Myocyte (in vitro differentiated cells): Measurements from ENCODE around the gene KCNJ16. TPM values are rescaled to one million over a fixed set of nuclear protein-coding genes. Genes with fewer than 3 reads are reported as not detected.

Experiments used
- DNase-seq: peaks from one replicate; pipeline ENCODE4 v3.0.0-alpha.2; 2012; ENCODE audit warnings: low read depth
- total RNA-seq: library from RNA; depleted of rRNA; stranded (reverse); fragments of >200 nt; gene quantifications from 2 replicates; pipeline ENCODE4 v1.2.3, GENCODE V29; 2014

Gene KCNJ16
- total RNA-seq, 1 donor from 2014 or later, result not detected

DNA sequence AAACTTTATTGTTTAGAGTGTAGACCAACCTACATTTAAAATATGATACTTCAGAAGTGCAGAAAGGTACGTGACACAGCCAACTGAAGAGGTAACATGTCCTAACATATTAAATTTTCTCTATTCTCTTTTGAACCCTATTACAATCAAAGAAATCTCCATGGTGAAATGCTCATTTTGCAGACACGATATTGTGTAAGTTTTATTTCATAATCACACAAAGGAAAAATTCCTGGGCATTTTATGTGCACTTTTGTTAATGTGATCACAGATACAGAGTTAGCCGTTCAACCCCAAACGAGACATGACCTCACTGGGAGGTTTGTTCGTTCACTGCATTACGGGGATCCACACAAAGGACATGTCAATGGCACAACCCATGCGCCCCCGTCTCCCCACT, 21.8 kb downstream of the KCNJ16 start:
- DNase-seq, result no peak

DNA sequence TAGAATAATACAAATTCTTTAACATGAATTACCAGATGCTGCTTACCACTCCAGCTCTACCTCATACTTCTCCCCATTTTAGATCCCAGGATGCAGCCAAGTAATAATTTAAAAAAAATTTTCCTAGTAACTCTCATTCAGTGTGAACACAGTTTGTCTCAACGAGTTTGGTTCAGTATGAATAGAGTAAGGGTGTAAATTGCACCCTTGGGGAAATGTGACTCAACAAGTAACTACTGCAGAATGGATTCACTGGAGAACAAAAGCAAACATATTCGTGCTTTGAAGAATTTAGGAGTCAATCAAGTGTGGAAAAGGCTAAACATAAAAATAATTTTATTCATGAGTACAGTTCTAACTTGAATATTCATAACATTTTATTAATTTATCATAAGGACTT, 23.0 kb downstream of the KCNJ16 start:
- DNase-seq, result no peak

DNA sequence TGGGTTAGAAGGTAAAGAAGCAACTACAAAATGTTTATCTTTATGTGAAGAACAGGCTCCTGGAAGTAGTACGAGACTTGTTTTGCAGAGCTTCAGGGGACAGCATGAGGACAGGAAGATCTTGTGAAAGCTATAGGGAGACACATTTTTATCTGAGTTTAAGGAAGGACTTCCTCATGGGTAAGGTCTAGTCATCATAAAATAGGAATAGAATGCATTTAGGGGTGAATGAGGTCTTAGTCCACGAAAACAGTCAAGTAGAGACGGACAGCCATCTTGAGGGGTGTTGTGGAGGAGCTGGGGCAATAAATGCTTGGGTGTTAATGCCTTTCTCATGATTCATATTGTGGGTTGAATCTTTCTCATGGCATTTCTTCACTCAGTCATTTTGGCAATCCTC, 24.3 kb downstream of the KCNJ16 start:
- DNase-seq, result no peak

DNA sequence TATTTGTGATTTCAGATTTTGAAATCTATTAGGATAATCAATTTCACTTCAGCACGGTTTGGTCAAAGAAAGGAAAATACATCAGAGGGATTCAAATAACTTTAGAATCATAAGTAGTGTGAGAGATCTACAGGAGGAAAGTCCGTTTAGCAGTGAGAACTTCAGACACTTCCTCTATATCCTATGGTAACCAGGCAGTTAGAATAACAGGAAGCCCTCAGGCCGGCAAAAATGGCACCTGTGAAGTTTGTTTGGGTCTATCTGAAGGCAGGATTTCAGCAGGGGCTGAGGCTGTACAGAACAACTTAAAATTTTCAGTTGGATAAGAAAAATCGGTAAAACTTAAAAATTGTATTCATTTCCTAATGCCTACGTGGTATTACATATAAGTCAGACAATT, 24.9 kb downstream of the KCNJ16 start:
- DNase-seq, result no peak

DNA sequence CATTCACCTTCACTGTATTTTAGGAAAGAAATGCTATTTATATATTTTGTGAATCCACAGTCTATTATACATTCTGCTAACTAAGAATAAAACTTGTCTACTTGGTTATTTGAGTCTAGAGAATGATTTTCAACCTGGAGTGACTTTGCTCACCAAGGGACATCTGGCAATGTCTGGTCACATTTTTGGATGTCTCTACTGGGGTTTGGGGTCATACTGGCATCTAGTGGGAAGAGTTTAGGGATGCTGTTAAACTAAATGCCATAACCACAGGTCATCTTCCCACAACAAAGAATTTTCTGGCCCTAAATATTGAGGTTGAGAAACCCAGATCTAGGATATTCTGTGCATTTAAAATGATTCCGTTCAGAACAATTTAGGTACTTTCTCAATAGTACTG, 26.0 kb downstream of the KCNJ16 start:
- peak; percentile 73 for DNase-seq

DNA sequence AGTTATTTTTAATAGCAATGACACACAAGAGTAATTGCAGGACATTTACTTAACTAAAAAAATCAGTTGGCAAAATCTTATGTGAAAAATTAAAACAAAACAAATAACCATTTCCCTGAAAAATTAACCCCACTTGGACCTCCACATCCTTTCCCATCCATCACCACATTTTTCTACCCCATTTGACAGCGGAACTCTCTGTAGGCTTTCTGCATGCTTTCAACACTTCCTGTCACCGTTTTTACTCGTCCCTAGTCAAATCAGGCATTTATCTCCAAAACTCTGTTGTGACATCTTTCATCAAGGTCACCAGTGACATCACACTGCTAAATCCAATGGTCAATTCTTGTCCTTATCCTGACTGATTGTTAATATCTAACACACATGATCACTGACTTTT, 27.5 kb downstream of the KCNJ16 start:
- no peak for DNase-seq

DNA sequence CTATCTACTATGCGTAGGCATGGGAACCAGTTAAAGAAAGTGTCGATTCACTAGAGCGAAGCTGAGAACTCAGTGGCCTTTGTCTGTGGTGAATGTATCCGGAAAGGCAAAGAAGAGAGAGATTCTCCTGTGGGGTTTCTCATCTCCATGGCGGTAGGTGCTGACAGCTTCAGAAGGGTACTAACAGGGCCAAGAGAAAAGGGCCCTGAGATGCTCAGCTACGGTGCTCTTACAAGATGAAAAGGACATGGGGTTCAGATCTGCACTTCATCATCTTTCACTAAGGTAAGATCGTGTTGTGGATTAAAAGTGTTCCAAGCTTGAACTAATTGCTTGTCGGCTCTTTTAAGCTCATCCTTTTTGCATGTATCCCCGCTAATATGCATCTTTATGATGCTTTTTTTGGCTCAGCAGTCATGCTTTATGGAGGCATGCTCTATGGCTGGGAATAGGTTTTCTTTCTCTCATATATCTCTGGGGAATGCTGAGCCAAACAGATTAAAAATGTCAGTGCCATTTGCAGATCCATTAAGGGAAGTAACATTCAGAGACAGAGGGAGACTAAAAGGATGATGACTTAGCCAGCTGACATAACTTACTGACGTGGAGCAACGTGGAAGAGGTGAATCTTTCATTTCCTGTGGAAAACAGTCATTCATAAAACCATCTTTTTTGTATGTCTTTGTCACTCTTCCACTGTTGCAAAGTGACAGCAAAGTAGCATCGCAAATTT, 29.9 kb downstream of the KCNJ16 start:
- no peak for DNase-seq

DNA sequence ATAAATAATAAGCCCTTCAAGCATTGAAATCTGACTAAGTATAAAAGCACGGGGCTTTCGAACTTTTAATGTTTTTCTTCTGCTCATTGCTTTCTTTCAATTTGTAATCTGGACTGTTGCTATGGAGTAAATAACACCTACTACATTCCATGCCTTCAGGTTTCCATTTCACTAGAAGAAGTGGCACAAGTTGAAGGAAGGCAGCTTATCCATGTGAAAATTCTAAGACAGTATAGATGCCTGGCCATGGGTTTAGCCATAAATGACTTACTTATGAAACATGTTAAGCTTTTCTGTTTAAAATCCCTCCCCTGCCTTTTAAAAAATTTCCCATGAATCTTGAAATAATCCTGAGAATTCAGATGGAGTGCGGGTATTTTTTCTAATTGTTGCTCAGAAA, 30.6 kb downstream of the KCNJ16 start:
- no peak for DNase-seq

DNA sequence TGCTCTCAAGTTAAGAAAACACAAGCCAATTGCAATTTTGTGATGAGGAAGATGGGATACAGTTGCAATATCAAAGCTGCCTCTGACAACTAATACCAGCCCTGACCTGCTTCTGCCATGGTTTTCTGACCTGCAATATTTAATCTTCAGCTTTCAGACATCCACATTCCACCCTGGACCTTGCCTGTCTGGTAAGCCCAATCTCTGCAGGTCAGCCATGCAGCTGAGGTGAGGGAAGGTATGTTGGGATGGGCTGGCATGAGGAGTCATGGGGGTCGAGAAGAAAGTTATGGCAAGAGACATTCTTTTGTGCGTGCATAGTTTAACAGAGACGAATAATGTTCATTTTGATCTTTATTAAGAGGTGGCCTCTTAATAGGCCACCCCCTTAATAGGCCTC, 31.5 kb downstream of the KCNJ16 start:
- DNase-seq, result no peak

DNA sequence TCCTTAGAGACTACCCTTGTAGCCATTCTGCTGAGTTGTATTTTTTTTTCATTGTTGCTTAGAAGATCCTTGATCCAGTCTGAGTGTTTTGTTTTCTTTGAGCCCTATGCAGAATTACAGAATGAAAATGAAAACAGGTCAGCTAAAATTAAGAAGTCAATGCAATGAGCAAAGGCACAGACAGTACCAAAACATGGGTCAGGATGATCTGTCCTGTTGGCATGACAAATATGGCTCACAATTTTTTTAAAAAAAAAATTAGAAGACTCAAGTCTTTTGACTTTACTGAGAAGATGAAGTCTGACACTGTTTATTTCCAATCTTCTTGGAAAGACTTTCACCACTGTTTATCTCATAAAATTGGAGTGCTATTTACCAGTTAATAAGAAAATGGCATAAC, 32.4 kb downstream of the KCNJ16 start:
- no peak for DNase-seq

DNA sequence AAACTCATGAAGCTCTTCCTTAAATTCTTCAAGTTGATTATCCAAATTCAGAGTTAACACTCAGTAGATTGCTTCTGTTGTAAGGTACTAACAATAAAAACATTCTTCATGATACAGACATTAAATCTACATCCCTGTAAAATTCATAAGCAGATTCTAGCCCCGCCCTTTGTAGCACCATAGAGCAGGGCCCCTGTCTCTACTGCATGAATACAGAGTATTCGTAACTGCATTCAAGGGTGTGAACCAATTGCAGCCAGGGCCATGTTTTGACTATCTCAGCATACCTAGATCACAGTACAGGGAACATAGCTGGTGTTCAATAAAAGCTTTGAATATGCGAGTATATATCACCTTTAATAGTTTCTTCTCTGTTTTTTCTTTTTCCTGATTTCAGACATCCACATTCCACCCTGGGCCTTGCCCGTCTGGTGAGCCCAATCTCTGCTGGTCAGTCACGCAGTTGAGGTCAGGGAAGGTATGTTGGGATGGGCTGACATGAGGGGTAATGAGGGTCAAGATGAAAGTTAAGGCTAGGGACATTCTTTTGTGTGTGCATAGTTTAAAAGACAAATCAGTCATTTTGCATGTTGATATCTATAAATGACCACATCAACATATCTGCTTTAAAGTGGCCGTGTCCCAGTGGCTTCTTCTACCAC, 33.0 kb downstream of the KCNJ16 start:
- DNase-seq, result no peak

DNA sequence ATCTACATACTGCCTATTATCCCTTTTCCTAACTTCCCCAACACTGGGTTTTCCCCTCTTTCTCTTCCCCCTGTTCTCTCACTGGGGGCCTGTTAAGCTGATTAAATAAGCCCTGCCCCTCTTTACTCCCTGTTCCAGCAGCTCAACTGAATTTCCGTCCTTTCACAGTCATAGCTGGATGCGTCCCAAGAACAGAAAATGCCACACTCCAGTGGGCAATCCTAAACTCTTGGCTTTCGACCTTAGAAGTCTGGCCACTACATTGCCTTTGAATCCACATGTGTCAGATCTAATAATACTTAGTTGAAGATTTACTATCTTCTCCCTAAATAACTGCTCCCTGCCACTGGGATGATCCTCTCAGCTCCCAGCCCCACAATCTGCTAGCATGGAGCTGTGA, 34.5 kb downstream of the KCNJ16 start:
- peak; percentile 11 for DNase-seq

DNA sequence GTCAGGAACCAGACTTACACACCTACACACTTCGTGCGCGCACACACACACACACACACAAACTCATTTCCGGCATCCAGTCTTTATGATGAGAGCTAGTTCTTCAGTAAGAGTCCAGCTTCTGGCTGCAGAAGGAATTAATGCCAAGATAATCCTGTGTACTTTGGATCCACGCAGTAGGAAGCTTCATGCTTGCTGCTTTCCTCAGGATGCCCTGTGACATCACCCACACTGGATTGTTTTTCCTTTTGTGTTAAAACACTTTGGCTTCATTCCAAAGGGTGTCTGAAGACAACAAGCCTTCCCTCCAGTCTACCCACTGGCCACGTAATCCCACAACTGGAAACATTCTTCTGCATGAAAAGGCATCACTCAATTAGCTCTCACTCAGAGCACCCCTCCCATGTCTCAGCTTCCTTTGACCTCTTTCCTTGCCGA, 35.4 kb downstream of the KCNJ16 start:
- peak; percentile 52 for DNase-seq

DNA sequence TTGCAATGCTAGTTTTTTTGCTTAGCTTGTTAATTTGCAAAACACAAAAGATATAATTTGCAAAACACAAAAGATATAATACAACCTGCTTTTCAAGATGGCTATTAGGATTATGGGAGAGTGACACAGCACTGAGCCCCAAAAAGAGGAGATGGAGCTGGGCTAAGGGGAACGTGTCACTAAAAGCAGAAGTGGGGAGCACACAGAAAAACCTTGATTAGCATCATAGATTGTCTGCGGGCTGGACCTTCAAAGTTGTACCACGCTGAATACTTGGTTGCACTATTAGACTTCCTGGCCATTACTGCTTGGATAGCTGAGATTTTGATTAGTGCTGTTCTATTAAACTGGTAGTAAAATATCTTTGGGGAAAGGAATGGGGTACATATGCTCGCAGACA, 36.2 kb downstream of the KCNJ16 start:
- DNase-seq, result no peak

DNA sequence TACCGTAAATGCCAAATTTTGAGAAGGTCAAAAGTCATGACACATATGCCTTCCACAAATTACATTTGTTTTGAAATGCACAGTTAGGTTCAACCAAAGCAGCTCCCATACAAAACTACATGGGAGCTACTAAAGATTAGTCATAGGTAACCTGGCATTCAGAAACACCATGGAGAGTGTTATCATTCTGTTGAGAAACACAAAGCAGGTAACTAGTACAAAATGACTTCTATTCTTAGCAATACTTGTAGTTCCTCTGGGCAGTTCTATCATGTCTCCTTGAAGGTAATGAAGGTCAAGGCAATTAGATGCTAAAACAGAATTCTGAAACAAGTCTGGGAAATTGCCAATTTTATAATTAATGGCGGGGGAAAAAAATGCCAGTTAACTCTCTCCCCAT, 39.4 kb downstream of the KCNJ16 start:
- no peak for DNase-seq

DNA sequence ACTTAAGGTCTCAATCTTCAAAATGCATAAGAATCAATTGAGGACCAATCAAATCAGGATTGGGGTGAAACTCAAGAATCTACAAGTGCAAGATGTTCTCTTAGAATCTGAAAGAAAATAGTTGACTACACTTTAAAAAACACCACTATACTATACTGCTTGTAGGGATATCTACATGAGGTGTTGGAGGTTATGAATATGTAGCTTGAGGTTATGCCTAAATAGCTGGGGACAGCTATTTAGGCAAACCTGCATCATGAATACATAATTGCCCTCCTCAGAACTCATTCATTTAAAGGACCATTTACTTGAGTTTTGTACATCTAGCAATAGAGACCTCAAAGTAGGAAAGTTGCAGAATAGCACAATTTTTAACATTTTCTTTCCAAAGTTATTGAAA, 40.1 kb downstream of the KCNJ16 start:
- no peak for DNase-seq

DNA sequence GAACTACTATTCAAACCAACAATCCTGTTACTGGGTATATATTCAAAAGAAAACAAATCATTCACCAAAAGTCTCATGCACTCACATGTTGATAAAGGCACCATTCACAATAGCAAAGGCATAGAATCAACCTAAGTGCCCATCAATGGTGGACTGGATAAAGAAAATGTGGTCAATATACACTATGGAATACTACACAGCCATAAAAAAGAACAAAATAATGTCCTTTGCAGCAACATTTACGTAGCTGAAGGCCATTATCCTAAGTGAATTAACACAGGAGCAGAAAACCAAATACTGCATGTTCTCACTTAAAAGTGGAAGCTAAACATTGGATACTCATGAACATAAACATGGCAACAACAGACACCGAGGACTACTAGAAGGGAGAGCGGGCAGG, 41.9 kb downstream of the KCNJ16 start:
- DNase-seq, result no peak

DNA sequence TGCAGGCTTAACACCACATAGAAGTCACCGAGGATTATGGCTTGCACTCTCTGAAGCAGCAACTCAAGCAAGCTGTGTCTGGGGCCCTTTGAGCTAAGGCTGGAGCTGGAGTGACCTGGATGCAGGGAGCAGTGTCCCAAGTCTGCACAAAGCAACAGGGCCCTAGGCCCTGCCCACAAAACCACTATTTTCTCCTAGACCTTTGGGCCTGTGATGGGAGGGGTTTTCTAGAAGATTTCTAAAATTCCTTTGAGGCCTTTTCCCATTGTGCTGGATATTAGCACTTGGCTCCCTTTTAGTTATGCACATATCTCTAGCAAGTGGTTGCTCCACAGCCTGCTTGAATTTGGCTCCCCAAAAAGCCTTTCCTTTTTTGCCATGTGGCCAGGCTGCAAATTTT, 44.5 kb downstream of the KCNJ16 start:
- no peak for DNase-seq

DNA sequence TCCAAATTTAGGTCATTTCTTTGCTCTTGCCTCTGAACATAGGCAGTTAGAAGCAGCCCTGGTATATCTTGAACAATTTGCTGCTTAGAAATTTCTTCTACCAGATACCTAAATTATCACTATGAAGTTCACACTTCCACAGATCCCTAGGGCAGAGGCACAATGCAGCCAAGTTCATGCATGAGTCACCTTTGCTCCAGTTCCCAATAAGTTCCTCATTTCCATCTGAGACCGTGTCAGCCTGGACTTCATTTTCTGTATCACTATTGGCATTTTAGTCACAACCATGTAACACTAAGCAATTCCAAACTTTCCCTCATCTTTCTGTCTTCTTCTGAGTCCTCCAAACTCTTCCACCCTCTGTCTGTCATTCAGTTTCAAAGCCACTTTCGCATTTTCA, 45.0 kb downstream of the KCNJ16 start:
- no peak for DNase-seq

DNA sequence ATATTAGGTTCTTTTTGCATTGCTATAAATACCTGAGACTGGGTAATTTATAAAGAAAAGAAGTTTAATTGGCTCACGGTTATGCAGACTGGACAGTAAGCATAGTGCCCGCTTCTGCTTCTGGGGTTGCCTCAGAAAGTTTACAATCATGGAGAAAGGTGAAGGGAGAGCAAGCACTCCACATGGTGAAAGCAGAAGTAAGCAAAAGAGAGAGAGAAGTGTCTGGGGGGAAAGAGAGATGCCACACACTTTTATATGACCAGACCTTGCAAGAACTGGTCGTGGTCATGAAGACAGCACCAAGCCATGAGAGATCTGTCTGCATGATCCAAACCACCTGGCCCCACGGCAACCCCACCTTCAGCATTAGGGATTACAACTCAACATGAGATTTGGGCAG, 45.4 kb downstream of the KCNJ16 start:
- DNase-seq, result no peak

DNA sequence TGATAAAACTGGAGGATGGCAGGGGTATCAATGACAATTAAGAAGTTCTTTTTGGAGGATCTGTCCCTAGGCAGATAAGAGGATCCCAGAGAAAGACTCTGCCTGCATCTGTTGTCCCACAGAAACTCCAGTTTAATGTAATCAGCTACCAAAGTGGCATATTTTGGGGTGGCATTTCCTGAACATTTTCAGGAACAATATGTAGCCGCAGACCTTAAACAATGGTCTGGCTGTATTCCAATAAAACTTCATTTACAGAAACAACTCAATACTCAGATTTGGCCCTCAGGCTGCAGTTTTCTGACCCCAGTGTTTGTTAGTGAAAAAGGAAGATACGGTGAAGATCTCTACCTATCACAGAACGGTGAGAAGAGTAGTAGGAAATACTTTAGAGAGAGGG, 46.1 kb downstream of the KCNJ16 start:
- DNase-seq, result no peak

DNA sequence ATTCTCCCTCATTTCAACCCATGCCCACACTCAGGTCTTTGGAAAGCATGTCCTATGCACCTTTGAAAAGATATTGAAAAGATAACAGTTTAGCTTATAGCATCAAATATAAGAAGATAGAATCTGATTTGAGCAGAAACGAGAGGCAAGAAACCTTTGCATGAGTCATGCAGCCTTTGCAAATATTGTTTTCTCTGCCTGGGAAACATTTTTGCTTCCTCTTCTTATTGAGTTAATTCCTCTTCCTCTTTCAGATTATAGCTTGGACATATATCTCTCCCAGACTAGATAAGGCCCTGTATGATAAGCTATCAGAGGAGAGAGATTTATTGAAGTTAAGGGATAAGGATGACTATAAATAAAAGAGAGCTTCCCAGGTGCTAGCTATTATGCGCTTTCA, 48.2 kb downstream of the KCNJ16 start:
- no peak for DNase-seq

DNA sequence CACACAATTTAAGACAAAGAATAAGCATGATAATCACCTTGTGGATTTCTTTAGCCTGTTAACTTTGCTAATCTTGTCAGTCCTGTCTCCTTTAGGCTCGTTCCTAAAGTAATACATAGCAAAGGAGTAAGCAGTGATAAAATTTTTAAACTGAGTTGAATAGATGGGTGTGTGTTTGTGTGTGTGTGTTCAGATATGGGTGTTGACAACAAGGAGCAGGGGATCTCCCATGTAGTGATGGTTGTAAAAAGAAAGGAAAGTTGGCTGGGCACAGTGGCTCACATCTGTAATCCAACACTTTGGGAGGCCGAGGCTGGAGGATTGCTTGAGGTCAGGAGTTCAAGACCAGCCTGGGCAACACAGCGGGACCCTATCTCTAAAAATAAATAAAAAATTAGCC, 49.7 kb downstream of the KCNJ16 start:
- no peak for DNase-seq
